Activated naive CD8-positive, alpha-beta T cell treated with anti-CD3 and anti-CD28 coated beads, Interleukin-2, amount 50 U/mL, for 24 hours (primary cell): ENCODE results near the gene CSNK1D.
"Not testable (repeated sequence)": the region's sequence is repeated elsewhere in the genome, so short reads cannot be mapped to it uniquely, and the experiment has no call there.

ENCODE experiments used
- ATAC-seq: fragments of 150-1000 bp; cut with Tn5 transposase; one replicate; pipeline ENCODE4 v1.10.0; 2021
- DNase-seq: peaks from one replicate; pipeline ENCODE4 v3.0.0; 2021
- H3K27ac Mint-ChIP-seq: one replicate; pipeline ENCODE4 v1.8.0; 2021; ENCODE audit warnings: mild to moderate bottlenecking, mixed read lengths
- H3K27me3 Mint-ChIP-seq: one replicate; pipeline ENCODE4 v1.8.0; 2021; ENCODE audit warnings: mixed read lengths
- H3K36me3 Mint-ChIP-seq: one replicate; pipeline ENCODE4 v1.8.0; 2021; ENCODE audit warnings: low read depth, mixed read lengths
- H3K4me1 Mint-ChIP-seq: one replicate; pipeline ENCODE4 v1.8.0; 2021; ENCODE audit warnings: mixed read lengths
- H3K4me3 Mint-ChIP-seq: one replicate; pipeline ENCODE4 v1.8.0; 2021; ENCODE audit warnings: mild to moderate bottlenecking, moderate library complexity, mixed read lengths
- H3K9me3 Mint-ChIP-seq: one replicate; pipeline ENCODE4 v1.8.0; 2021; ENCODE audit warnings: mixed read lengths

The CSNK1D gene

DNA sequence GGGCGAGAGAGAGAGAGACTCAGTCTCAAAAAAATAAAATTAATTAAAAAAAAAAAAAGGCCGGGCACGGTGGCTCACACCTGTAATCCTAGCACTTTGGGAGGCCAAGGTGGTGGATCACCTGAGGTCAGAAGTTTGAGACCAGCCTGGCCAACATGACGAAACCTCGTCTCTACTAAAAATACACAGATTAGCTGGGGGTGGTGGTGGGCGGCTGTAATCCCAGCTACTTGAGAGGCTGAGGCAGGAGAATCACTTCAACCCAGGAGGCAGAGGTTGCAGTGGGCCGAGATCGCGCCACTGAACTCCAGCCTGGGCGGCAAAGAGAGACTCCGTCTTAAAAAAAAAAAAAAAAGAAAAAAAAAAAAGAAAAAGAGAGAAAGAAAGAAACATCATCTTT, 62.8 kb downstream of the CSNK1D start:
- not testable (repeated sequence) for H3K27me3 Mint-ChIP-seq, H3K4me3 Mint-ChIP-seq, ATAC-seq, H3K27ac Mint-ChIP-seq, H3K36me3 Mint-ChIP-seq, H3K9me3 Mint-ChIP-seq, DNase-seq
- peaks cover 45% of the 10 kb centered on the region for H3K4me1 Mint-ChIP-seq

DNA sequence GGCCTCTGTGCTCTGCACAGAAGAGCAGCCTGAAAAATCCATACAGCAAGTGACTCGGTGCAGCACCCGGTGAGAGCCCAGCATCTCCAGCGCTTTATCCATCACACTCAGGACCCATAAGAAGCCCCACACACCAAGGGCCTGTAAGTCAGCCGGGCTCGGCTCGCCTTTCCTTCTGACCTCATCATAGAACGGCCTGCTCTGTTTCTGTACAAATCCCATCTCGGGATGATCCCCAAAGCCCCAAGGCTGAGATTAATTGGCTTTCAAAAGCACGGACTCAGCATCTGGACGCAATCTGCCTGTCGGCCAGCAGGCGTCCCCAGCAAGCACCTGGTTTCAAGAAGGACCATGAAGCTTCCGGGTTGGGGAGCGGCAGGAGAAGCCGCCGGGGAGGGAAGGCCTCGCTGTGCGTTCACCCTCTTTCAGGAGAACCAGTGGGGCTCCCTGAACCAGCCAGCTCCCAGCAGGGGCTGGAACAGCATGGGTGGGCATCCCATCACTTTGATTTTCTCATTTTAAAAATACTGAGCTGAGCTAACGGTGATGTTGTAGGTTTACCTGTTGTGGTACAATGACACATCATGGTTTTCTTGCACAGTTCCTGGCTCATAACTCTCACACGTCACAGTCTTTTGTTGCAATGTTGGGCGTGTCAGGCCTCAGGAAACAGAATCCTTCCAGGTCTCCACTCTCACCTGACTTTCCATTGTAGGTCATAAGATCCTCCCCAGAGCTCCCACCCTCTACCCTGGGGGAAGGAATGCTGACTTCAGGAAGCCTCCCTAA, 67.6 kb downstream of the CSNK1D start:
- peaks cover 6% of the 10 kb centered on the region for H3K36me3 Mint-ChIP-seq
- DNase-seq, result peak; percentile 81
- H3K27ac Mint-ChIP-seq, result peak overlapping the region; percentile 90
- peaks cover 64% of the 10 kb centered on the region for H3K4me1 Mint-ChIP-seq
- H3K27me3 Mint-ChIP-seq, result no peaks in the 10 kb centered on the region
- no peaks in the 10 kb centered on the region for H3K9me3 Mint-ChIP-seq
- peak overlapping the region; percentile 60 for H3K4me3 Mint-ChIP-seq
- peak; percentile 54 for ATAC-seq

DNA sequence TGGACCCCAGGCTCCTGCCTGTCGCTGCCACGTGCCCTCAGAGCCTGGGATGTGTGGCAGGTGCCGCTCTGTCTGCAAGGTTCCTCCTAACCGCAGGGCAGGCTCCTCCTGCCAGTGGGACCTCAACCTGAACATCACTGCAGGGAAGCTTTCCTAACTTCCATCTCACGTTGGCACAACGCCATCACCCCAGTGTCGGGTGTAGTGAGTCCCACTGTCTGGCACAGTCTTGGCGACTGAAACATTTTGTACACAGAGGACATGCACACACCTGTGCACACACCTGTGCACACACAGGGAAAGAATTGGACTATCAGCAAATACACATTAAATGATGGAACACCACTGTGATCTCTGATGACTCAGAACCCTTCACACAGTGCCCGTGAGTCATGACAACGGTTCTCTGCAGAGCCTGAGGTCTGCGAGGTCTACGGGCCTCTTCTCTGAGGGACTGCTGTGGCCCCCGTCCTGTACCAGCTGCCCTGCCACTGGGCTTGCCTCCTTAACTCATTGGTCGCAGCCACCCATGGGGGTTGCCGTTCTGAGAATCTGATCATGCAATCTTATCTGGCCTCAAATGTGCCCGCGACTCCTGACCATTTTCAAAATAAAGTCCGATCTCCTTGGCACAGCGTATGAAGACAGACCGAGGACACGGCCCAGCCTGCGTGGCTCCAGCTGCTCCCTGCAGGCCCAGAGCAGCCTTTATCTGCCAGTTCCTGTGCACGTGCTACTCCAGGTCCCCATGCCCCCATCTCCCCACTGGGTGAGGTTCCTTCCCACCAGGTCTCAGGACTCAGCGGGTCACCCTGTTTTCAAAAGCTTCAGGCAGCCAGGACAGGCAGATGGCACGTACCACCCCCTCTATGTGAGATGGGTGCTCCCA, 68.4 kb downstream of the CSNK1D start:
- H3K27me3 Mint-ChIP-seq, result no peaks in the 10 kb centered on the region
- H3K4me1 Mint-ChIP-seq, result peaks cover 72% of the 10 kb centered on the region
- H3K9me3 Mint-ChIP-seq, result no peaks in the 10 kb centered on the region
- peaks cover 9% of the 10 kb centered on the region for H3K36me3 Mint-ChIP-seq
- H3K4me3 Mint-ChIP-seq, result peak overlapping the region; percentile 2
- ATAC-seq (peak; percentile 82), DNase-seq (peak; percentile 62)
- peak overlapping the region; percentile 37 for H3K27ac Mint-ChIP-seq

DNA sequence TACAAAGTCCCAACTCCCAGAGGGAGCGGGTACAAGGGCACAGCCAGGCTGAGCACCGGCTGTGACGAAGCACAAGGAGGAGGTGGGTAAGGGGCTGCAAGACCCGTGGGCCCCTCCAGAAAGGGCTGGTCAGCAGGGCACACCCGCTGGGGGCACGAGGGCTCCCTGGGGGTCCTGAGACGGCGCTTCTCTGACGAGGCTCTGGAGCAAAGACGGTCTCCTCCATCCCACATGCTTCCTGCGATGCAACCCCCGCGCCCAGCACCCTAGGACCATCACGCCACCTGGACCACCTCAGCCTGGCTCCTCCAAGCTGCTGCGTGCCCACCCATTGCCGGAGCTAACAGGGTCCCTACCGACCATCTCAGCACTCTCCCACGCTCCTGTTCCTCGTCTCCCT, 69.6 kb downstream of the CSNK1D start:
- no peak overlapping the region for H3K27ac Mint-ChIP-seq
- H3K27me3 Mint-ChIP-seq, result no peaks in the 10 kb centered on the region
- ATAC-seq, result no peak
- peaks cover 9% of the 10 kb centered on the region for H3K36me3 Mint-ChIP-seq
- no peaks in the 10 kb centered on the region for H3K9me3 Mint-ChIP-seq
- H3K4me1 Mint-ChIP-seq, result peaks cover 79% of the 10 kb centered on the region
- no peak for DNase-seq
- H3K4me3 Mint-ChIP-seq, result no peak overlapping the region

DNA sequence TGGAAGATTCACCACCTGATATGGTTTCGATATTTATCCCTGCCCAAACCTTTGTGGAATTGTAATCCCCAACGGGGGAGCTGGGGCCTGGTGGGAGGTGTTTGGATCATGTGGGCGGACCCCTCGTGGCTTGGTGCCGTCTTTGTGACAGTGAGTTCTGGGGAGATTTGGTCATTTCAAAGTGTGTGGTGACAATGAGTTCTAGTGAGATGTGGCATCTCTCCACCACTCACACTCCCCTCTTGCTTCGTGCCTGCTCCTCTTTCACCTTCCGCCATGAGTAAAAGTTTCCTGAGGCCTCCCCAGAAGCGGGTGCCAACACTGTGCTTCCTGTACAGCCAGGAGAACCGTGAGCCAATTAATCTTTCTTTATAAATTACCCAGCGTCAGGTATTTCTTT, 70.5 kb downstream of the CSNK1D start:
- H3K36me3 Mint-ChIP-seq, result peaks cover 14% of the 10 kb centered on the region
- H3K27ac Mint-ChIP-seq, result peak overlapping the region; percentile 61
- H3K4me3 Mint-ChIP-seq, result peak overlapping the region; percentile 10
- no peaks in the 10 kb centered on the region for H3K9me3 Mint-ChIP-seq
- H3K27me3 Mint-ChIP-seq, result no peaks in the 10 kb centered on the region
- DNase-seq, result peak; percentile 46
- H3K4me1 Mint-ChIP-seq, result peaks cover 82% of the 10 kb centered on the region
- peak; percentile 42 for ATAC-seq

DNA sequence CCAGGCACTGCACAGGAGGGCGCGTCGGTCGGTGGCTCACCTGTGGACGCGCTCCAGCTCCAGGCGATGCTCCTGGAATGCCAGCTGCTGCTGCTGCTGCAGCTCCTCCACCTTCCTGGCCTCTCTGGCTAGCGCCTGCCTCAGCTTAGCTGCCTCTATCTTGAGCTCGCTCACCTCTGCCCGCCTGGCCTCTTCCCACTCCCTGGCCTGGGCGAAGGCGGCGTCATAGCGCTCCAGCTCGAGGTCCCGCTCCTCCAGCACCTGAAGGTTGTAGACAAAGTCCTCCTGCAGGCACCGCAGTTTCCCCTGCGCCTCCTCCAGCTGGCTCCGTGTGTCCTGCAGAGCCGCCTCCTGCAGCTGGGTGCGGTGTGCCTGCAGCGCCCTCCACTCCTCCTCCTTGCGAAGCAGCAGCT, 72.0 kb downstream of the CSNK1D start:
- Mint-ChIP-seq H3K36me3 (peaks cover 18% of the 10 kb centered on the region), H3K4me1 (peaks cover 80% of the 10 kb centered on the region), H3K9me3 (no peaks in the 10 kb centered on the region), H3K27ac (peak overlapping the region; percentile 54), H3K27me3 (no peaks in the 10 kb centered on the region), H3K4me3 (no peak overlapping the region)
- ATAC-seq (no peak), DNase-seq (no peak)

DNA sequence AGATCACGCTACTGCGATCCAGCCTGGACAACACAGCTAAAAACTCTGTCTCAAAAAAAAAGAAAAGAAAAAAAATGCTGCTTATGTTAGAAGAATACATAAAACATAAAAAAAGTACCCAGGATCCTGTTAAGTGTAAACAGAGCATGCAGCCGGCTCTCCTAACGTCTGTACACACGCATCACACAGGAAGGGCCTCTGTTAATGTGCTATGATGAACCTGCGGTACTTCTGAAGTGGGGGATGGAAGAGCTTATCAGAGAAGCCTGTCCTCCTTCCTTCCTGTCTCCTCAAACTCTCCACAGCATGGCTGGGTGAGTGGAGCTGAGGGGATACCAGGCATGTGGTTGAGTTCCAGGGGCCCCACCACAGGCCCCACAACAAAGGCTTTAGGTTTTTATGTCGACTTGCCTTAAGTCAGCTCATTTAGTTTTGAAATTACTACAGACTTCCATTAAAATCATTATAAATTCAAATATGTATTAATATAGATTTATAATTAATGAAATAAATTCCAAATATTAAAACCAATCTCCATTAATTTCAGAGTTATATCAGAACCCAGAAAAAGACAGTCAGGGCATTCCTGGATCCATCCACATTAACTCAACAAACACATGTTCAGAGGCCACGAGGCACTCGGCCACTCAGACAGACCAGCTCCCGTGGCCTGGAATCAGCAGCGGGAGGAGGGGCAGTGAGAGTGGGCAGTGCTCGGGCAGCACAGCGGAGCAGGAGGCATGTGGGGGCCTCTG, 72.6 kb downstream of the CSNK1D start:
- H3K36me3 Mint-ChIP-seq, result peaks cover 20% of the 10 kb centered on the region
- H3K9me3 Mint-ChIP-seq, result no peaks in the 10 kb centered on the region
- ATAC-seq (peak; percentile 84), DNase-seq (peak; percentile 70)
- no peaks in the 10 kb centered on the region for H3K27me3 Mint-ChIP-seq
- peak overlapping the region; percentile 46 for H3K4me3 Mint-ChIP-seq
- peaks cover 74% of the 10 kb centered on the region for H3K4me1 Mint-ChIP-seq
- H3K27ac Mint-ChIP-seq, result peak overlapping the region; percentile 78

DNA sequence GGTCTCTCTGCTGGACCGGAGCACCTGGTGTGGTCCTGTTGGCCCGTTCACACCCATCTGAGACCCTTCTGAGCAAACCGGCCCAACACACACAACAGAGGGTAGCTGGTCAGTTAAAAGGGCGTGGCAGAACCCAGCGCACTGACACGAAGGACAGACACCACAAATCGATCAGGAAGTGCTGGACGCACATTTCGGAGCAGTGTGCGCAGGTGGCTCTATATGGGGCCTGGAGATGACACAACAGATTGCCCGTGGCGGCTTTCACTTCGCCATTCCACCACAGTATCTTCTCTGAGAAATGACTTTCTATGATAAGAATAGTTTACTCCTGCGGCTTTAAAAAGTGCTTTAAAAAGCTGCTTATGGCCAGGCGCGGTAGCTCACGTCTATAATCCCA, 73.4 kb downstream of the CSNK1D start:
- ATAC-seq, result no peak
- Mint-ChIP-seq H3K27ac (peak overlapping the region; percentile 78), H3K4me1 (peaks cover 67% of the 10 kb centered on the region), H3K9me3 (no peaks in the 10 kb centered on the region), H3K27me3 (no peaks in the 10 kb centered on the region), H3K4me3 (peak overlapping the region; percentile 46), H3K36me3 (peaks cover 26% of the 10 kb centered on the region)
- DNase-seq, result no peak

DNA sequence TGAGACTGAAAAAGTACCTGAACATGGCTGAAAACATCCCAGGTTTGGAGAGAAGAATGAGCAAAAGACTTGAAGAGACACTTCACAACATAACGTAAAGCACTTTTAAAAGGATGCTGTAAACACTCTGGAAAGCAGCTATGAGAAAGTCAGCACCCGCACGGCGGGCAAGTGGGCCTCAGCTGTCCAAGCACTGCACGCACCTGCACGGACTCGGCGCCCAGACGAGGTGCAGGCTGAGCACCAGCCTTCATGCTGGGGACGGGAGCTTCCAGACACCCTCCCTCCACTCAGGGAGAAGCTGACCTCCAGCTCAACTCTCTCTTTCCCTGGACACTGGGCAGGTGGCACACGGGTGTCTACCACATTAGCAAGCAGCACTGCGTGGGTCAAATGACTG, 74.0 kb downstream of the CSNK1D start:
- Mint-ChIP-seq H3K27ac (no peak overlapping the region), H3K4me1 (peaks cover 60% of the 10 kb centered on the region)

DNA sequence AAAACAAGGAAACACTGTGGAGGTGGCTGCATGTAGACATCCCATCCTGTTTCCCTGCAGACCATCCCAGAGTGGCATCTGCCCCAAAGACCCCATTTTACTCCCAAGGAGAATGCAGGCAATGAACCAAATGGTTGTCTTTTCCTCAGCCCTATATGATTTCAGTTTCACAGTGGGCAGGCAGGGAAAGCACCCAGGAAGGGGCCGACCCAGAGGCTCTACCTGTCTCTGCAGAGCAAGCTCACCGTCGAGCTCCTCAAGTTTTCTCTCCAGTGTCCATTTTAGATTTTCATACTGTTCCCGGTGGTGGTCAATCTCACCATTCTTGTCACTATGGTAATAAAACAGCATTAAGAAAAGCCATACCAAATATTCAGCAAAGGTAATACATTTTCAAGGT, 75.4 kb downstream of the CSNK1D start:
- ATAC-seq (no peak), DNase-seq (no peak)
- H3K9me3 Mint-ChIP-seq, result no peaks in the 10 kb centered on the region
- H3K27ac Mint-ChIP-seq, result no peak overlapping the region
- peaks cover 34% of the 10 kb centered on the region for H3K36me3 Mint-ChIP-seq
- peaks cover 48% of the 10 kb centered on the region for H3K4me1 Mint-ChIP-seq
- H3K4me3 Mint-ChIP-seq, result no peak overlapping the region
- H3K27me3 Mint-ChIP-seq, result no peaks in the 10 kb centered on the region

More for the DNA sequence above, 74.0 kb downstream of the CSNK1D start:
- H3K27me3 Mint-ChIP-seq, result no peaks in the 10 kb centered on the region
- H3K9me3 Mint-ChIP-seq, result no peaks in the 10 kb centered on the region
- no peak for DNase-seq
- peaks cover 26% of the 10 kb centered on the region for H3K36me3 Mint-ChIP-seq
- no peak overlapping the region for H3K4me3 Mint-ChIP-seq
- ATAC-seq, result no peak

DNA sequence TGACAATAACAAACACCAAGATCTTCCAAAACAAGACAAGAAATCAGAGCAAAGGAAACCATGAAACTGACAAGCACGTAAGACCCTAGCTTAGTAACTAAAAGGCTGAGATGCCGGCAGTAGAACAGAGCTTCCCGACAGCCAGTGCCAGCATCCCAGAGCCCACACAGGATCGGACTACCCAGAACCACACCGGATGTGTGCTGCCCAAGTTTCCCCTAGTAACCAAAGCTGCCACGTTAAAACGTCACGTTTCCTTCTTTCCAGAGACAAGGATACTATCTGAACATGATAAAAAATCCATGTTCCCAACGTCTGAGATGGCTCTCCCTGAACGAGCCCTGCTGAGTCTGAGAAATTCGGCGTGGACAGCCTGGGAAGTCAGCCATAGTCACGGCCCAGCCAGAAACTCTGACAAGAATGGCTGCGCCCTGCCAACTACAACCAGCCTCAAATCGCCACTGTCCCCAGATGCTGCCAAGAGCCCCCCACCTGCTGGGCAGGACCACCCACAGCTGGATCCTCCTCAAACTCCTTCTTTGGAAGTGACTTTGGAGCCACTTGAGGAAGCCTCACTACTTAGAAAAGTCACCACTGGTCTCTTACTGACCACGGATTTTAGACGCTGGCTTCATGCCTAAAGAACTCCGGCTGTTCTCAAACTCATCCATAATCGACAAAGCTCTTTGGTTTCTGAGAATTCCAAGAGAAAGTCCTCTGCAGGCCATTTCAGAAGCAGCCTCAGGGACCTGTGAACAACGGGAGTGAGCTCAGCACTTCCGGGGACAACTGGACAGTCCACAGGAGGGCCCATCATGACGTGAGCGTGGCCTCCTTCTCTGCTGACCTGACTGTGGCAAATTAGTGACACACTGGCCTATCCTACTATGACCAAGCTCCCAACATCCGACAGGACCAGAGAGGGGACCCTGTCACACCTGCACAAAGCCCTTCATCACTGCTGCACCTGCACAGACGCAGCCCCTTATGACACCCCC, 77.5 kb downstream of the CSNK1D start:
- ATAC-seq (no peak), DNase-seq (no peak)
- peaks cover 46% of the 10 kb centered on the region for H3K36me3 Mint-ChIP-seq
- no peaks in the 10 kb centered on the region for H3K9me3 Mint-ChIP-seq
- H3K4me3 Mint-ChIP-seq, result no peak overlapping the region
- H3K4me1 Mint-ChIP-seq, result peaks cover 28% of the 10 kb centered on the region
- H3K27ac Mint-ChIP-seq, result no peak overlapping the region
- H3K27me3 Mint-ChIP-seq, result no peaks in the 10 kb centered on the region

DNA sequence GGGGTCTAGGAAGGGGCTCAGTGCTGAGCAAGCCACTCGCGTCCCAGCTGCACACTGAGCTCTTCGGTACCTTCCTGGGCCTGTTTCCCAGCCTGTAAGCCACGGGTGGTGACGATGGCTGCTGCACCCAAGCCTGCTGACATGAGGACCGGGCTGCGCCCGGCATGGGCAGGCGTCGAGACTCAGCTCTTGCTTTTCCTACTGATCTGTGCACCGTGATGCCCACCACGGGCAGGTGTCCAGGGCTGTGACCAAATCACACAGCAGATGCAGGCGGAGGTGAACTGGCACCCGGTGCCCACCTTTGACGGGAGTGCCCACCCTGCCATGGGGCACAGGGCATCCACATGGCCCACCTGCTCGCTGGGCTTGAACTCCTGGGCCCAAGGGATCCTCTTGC, 78.7 kb downstream of the CSNK1D start:
- H3K9me3 Mint-ChIP-seq, result no peaks in the 10 kb centered on the region
- DNase-seq, result no peak
- peaks cover 16% of the 10 kb centered on the region for H3K4me1 Mint-ChIP-seq
- H3K27me3 Mint-ChIP-seq, result no peaks in the 10 kb centered on the region
- H3K36me3 Mint-ChIP-seq, result peaks cover 44% of the 10 kb centered on the region
- no peak overlapping the region for H3K27ac Mint-ChIP-seq
- H3K4me3 Mint-ChIP-seq, result no peak overlapping the region
- no peak for ATAC-seq

DNA sequence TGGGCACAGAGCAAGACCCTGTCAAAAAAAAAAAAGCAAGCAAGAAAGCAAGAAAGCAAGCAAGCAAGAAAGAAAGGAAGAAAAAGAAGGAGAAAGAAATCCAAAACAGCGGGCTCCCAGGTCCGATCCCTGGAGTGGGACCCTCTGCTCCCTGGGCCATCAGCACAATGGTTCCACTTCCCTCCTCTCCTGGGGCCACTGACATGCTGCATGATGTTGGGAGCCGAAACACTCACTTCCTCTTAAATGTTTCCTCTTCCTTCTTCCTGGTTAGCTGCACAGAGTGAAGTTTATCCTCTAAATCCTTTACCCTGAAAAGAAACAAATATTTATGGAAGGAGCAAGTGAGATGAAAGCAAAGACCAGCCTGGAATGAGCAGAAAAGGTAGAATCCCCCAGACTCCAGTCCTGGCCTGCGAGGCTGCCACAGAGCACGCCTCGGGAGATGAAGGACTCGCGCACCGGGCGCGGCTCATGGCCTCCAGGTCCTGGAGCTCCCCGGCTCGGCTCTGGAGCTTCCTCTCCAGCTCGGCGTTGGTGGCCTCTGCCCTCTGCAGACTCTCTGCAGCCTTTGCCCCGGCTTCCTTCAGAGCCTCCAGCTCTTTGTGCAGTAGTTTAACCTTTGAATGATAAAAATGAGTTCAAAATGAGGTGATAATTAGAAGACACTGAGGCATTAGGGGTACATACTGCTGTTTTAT, 79.8 kb downstream of the CSNK1D start:
- DNase-seq, result no peak
- ATAC-seq, result no peak
- Mint-ChIP-seq H3K27me3 (no peaks in the 10 kb centered on the region), H3K36me3 (peaks cover 44% of the 10 kb centered on the region), H3K27ac (no peak overlapping the region), H3K4me3 (no peak overlapping the region), H3K4me1 (peaks cover 8% of the 10 kb centered on the region), H3K9me3 (no peaks in the 10 kb centered on the region)
